GM12872 (cell line): ENCODE measurements around the gene SLC6A1.

ENCODE experiments used
- CTCF ChIP-seq: IDR thresholded peaks from 3 replicates; pipeline ENCODE4 v1.5.1; 2011; ENCODE audit warnings: low read depth, mild to moderate bottlenecking, low read length, moderate library complexity; ENCODE audit not compliant: insufficient read depth

Gene SLC6A1

GRCh38 chr3:11085093-11085840, 92.7 kb downstream of the SLC6A1 start:
- no peak for TF ChIP-seq CTCF

- TF ChIP-seq CTCF: no peak
Observed at GRCh38 chr3:11086856-11087255, 94.3 kb downstream of the SLC6A1 start.

GRCh38 chr3:11088066-11088465, 95.5 kb downstream of the SLC6A1 start:
- TF ChIP-seq CTCF: no peak

- TF ChIP-seq CTCF: no peak
Observed at GRCh38 chr3:11088831-11089230, 96.3 kb downstream of the SLC6A1 start.
